Activated T-helper 2 cell treated with anti-CD3 and anti-CD28 coated beads, Interferon-gamma antibody, Interleukin-2, Interleukin-4, amounts not matched to agents 10 μg/mL and 5 μg/mL and 100 μg/mL, durations not matched to agents 14 hours and 24 hours and 36 hours (primary cell): ENCODE measurements around the gene PPP2R2B. TPM values are rescaled to one million over a fixed set of nuclear protein-coding genes. Genes with fewer than 3 reads are reported as not detected.
"Not testable (repeated sequence)": the region's sequence is repeated elsewhere in the genome, so short reads cannot be mapped to it uniquely, and the experiment has no call there.

Experiments used
- DNase-seq: peaks from one replicate; pipeline ENCODE4 v3.0.0; 2021; ENCODE audit warnings: low spot score
- H3K27ac Mint-ChIP-seq: one replicate; pipeline ENCODE4 v1.8.0; 2021; ENCODE audit warnings: mixed read lengths
- H3K27me3 Mint-ChIP-seq: one replicate; pipeline ENCODE4 v1.8.0; 2021; ENCODE audit warnings: low read depth, mixed read lengths
- H3K36me3 Mint-ChIP-seq: one replicate; pipeline ENCODE4 v1.8.0; 2021; ENCODE audit warnings: low read depth, mixed read lengths
- H3K4me1 Mint-ChIP-seq: one replicate; pipeline ENCODE4 v1.8.0; 2021; ENCODE audit warnings: low read depth, mixed read lengths
- H3K4me3 Mint-ChIP-seq: one replicate; pipeline ENCODE4 v1.8.0; 2021; ENCODE audit warnings: low read depth, mild to moderate bottlenecking, moderate library complexity, mixed read lengths
- H3K9me3 Mint-ChIP-seq: one replicate; pipeline ENCODE4 v1.8.0; 2021; ENCODE audit warnings: mixed read lengths
- intact Hi-C: fragments of 100-400 bp; cut with micrococcal nuclease; formaldehyde crosslinking; loops from one replicate; pipeline ENCODE4 v1.15.1; 2023
- total RNA-seq: library from RNA; stranded (reverse); gene quantifications from 2 replicates; pipeline ENCODE4 v1.2.3, GENCODE V29; 2022

Gene PPP2R2B
- total RNA-seq, 1 donor from 2014 or later = 0.34 TPM

DNA sequence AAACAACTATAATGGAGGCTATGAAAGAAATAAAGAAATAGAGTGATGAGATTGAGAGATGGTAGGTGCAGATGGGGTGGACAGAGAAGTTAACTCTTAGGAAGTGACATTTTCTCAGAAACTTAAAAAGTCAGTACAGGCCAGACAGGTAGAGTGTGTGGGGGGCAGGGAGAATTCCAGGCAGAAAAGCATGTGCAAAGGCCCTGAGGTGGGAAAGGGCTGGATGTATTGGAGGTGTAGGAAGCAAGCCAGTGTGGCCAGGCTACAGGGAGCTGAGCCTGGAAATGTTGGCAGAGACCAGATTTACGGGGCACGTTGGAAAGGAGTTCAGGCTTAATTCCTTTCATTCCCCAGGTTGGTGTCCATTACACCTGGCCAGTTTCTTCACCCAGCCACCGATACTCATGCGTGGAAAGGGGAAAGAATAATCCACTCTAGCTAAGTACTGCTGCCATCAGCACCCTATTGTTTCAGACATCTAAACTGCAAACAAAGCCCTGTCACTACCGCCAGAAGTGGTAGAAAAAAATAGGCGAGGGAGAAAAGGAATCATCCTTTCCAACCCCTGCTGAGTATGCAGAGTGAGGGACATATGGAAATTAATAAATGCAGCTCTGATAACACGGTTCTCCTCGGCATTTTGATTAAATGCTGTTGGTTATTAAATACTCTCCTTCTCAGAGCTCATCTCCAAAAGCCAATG lies 245.8 kb downstream of the PPP2R2B start:
- Mint-ChIP-seq H3K27me3 (peaks cover 1% of the 10 kb centered on the region), H3K27ac (no peak overlapping the region), H3K9me3 (no peaks in the 10 kb centered on the region), H3K36me3 (no peaks in the 10 kb centered on the region), H3K4me3 (no peak overlapping the region), H3K4me1 (no peaks in the 10 kb centered on the region)
- DNase-seq = no peak
- intact Hi-C loops = no loop called here

DNA sequence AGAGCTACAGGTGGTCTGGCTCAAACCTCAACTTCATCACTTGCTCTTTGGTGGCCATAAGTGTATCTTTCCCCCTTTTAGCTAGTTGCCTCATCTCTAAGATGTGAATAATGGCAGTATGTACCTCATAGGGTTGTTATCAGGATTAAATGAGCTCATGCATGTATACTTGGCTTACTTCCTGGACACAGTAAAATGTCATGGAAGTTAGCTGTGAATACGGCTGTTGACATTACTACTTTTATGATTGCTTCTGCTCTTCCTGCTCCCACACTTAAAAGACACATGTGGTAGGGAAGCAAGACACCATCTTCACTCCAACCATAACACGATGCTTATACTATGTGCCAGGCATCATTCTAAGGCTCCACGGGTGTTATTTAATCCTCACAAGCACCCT lies 248.1 kb downstream of the PPP2R2B start:
- Mint-ChIP-seq H3K36me3 (no peaks in the 10 kb centered on the region), H3K27ac (no peak overlapping the region)

DNA sequence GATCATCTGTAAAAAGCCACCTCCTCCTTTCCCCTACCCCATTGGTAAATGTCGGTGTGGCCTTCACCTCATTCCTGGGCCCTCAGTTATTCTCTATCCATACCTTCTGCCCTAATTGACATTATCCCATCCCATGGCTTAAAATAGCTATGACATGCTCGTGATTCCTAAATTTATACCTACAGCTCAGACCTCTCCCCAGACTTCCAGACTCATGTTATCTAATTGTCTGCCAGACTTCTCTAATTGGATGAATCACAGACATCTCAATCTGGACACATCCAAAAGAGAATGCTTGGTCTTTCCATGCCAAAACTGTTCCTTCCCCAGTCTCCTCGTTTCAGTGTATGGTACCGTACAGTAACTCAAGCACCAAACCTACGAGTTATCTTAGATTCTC lies 249.6 kb downstream of the PPP2R2B start:
- no peak for DNase-seq
- no peak overlapping the region for H3K4me3 Mint-ChIP-seq
- H3K27ac Mint-ChIP-seq = no peak overlapping the region
- H3K9me3 Mint-ChIP-seq = no peaks in the 10 kb centered on the region
- peaks cover 1% of the 10 kb centered on the region for H3K27me3 Mint-ChIP-seq
- no peaks in the 10 kb centered on the region for H3K36me3 Mint-ChIP-seq
- intact Hi-C loops = no loop called here
- no peaks in the 10 kb centered on the region for H3K4me1 Mint-ChIP-seq

More for the DNA sequence above, 248.1 kb downstream of the PPP2R2B start:
- no peaks in the 10 kb centered on the region for H3K4me1 Mint-ChIP-seq
- H3K9me3 Mint-ChIP-seq = no peaks in the 10 kb centered on the region
- no peak overlapping the region for H3K4me3 Mint-ChIP-seq
- peaks cover 1% of the 10 kb centered on the region for H3K27me3 Mint-ChIP-seq
- DNase-seq = no peak
- intact Hi-C loops = no loop called here

DNA sequence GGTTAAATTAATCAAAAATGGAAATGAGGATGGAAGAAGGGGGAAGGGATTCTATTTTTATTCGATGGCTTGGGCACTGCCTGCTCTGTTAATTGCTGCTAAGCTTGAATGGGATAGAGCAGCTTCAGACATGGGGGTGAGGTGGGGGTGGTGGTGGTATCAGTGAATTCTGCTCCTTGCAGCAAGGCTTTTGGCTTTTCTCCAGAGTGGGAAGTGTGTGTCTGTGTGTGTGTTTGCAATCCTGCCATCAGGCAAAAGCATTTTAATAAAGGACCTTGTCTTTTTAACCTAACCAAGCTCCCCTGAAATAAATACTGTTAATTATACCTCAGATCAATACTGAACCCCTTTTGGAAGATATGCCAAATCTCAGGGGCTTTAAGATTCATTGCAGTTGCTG lies 251.6 kb downstream of the PPP2R2B start:
- H3K4me3 Mint-ChIP-seq = no peak overlapping the region
- no peaks in the 10 kb centered on the region for H3K27me3 Mint-ChIP-seq
- intact Hi-C loops = no loop called here
- H3K4me1 Mint-ChIP-seq = no peaks in the 10 kb centered on the region
- H3K9me3 Mint-ChIP-seq = no peaks in the 10 kb centered on the region
- no peak overlapping the region for H3K27ac Mint-ChIP-seq
- H3K36me3 Mint-ChIP-seq = no peaks in the 10 kb centered on the region
- no peak for DNase-seq

DNA sequence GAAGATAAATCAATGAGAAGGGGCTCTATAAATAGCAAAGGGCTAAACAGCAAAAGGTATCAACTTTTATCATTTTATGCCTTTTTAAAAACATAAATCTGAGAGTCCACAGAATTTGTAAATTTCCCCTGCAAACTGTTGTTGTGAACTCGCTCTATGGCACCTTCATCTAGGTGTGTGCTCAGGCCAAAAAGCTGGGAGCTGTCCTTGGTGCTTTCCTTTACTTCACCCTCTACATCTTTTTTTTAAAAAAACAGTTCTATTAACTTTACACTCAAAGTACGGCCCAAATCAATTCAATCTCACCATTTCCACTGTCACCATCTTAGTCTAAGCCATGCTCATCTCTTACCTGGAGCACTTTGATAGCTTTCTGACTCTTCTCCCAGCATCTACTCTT lies 254.4 kb downstream of the PPP2R2B start:
- no peaks in the 10 kb centered on the region for H3K36me3 Mint-ChIP-seq
- H3K27ac Mint-ChIP-seq = no peak overlapping the region

DNA sequence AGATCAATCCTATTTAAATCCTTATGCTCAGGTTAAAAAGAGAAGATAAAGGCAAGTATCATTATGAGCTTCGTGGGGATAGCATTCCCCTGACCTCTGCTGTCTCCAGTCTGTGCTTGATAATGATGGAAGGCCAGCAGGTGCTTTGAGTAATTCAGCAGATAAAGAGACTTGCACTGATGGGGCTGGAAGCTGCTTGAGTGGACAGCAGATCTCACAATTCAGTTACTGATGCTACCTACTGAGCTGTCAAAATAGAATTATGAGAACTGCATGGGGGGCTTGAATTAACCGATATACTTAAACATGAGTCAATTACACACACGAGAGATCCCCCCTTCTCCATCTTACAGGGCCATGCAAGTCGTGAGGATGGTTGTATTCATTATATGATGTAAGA lies 254.9 kb downstream of the PPP2R2B start:
- no peak for DNase-seq
- intact Hi-C loops = no loop called here
- H3K9me3 Mint-ChIP-seq = no peaks in the 10 kb centered on the region
- H3K27ac Mint-ChIP-seq = no peak overlapping the region
- no peaks in the 10 kb centered on the region for H3K36me3 Mint-ChIP-seq
- no peaks in the 10 kb centered on the region for H3K27me3 Mint-ChIP-seq
- no peak overlapping the region for H3K4me3 Mint-ChIP-seq
- no peaks in the 10 kb centered on the region for H3K4me1 Mint-ChIP-seq

More for the DNA sequence above, 254.4 kb downstream of the PPP2R2B start:
- Mint-ChIP-seq H3K4me1 (no peaks in the 10 kb centered on the region), H3K4me3 (no peak overlapping the region), H3K9me3 (no peaks in the 10 kb centered on the region), H3K27me3 (no peaks in the 10 kb centered on the region)
- intact Hi-C loops = no loop called here
- no peak for DNase-seq

DNA sequence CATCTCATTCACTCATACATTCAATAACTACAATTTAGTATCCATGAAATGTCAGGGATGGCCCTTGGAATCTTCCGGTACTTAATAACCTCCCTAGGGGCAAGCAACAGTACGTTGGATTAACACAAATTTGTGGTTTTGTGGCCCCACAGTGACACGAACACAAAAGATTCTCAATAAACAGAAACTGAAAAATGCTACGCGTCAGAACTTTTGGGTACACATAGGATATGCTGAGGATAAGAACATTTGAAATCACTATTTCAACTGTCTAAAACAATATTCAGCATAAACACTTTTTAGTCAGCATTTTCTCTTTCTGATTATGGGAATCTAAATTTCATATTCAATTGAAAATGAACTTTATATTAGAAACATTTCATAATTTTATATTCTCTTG lies 255.5 kb downstream of the PPP2R2B start:
- Mint-ChIP-seq H3K4me1 (no peaks in the 10 kb centered on the region), H3K36me3 (no peaks in the 10 kb centered on the region), H3K27ac (no peak overlapping the region), H3K27me3 (no peaks in the 10 kb centered on the region), H3K9me3 (no peaks in the 10 kb centered on the region), H3K4me3 (no peak overlapping the region)
- no peak for DNase-seq
- intact Hi-C loops = no loop called here

DNA sequence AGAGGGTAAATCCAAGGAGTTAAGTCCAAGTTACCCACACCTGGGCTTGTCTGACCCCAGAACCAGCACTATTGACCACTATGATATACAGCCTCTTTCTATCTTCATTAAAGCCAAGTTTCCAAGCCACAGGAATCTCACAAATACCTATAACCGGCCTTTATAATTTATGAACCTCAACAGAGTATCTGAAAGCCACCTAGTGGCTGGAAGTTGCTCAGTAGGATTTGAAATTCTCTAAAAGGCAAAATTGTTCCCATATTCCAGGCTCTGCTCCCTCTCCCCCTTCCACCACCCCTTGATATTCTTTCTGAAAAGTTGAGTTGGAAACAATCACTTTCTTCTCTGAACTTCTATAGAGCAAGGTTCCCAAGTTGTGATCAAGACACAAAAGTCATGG lies 256.2 kb downstream of the PPP2R2B start:
- Mint-ChIP-seq H3K4me3 (no peak overlapping the region), H3K36me3 (no peaks in the 10 kb centered on the region), H3K9me3 (no peaks in the 10 kb centered on the region), H3K27ac (no peak overlapping the region), H3K27me3 (no peaks in the 10 kb centered on the region), H3K4me1 (no peaks in the 10 kb centered on the region)
- intact Hi-C loops = no loop called here
- no peak for DNase-seq

DNA sequence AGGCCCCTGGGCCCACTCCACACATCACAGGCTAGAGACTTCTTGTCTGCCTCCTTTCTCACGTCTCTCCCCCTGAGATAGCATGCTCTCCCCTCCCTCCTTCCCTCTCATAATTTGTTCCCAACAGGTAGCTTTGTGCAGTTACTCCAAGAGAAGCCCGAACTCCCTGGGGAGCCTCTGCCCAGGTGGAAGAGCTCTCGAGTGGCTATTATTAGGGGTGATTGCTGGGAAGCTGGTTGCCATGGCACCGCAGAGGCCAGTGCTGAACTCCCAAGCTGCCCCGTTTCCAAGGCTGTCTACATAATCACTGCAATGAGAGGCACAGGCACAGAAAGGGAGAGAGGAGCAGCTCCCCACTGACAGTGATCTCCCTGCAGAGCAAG lies 257.9 kb downstream of the PPP2R2B start:
- no peak overlapping the region for H3K27ac Mint-ChIP-seq
- no peak for DNase-seq
- H3K4me1 Mint-ChIP-seq = no peaks in the 10 kb centered on the region
- no peaks in the 10 kb centered on the region for H3K27me3 Mint-ChIP-seq
- no peak overlapping the region for H3K4me3 Mint-ChIP-seq
- intact Hi-C loops = no loop called here
- no peaks in the 10 kb centered on the region for H3K36me3 Mint-ChIP-seq
- H3K9me3 Mint-ChIP-seq = no peaks in the 10 kb centered on the region

DNA sequence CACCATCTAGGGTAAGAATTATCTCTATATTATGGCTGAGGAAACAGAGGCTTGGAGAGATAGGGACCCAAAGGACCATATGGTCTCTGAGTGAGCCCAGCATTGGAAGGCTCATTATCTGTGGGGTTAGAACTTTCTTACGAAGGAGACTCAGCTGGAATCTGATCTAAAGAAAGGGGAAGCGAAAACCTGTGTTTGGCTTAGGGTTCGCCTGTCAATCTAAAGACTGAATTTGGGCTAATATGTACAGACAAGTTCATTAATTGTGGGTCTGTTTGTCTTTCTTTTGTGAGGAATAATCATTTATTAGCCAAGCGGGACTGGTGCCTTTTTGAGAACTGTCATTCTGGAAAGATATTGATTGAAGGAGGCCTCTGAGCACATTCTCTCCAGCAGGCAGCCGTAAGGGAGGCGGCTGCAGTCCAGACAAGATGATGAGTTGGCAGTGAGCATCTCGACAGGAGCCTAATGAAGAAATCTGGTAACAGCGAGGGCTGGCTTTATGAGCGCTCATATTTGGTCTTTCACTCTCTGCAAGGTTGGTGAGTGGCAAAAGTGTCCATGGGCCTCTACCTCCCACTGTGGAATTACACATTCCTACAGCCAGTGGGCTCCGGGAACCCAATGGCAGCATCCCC lies 258.4 kb downstream of the PPP2R2B start:
- Mint-ChIP-seq H3K27ac (no peak overlapping the region), H3K4me3 (no peak overlapping the region), H3K36me3 (no peaks in the 10 kb centered on the region), H3K4me1 (no peaks in the 10 kb centered on the region), H3K9me3 (no peaks in the 10 kb centered on the region), H3K27me3 (no peaks in the 10 kb centered on the region)
- intact Hi-C loops = no loop called here
- no peak for DNase-seq

DNA sequence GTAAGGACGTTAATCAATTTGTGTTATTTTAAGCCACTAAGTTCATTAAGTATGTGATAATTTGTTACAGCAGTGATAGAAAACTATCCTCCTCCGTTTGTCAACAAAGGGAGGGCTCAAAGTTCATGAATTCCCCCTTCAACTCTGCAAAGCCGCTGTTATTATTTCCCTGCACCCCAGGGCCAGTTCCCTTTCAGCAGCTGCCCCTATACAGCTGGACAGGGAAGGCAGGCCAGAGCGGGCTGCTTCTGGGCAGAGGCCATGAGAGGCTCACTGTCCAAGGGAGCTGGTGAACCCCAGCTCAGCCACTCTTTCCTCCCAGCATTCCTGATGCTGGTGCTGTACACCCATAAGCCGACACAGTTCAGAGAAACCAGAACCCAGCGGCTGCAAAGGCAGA lies 260.1 kb downstream of the PPP2R2B start:
- Mint-ChIP-seq H3K27ac (no peak overlapping the region), H3K36me3 (no peaks in the 10 kb centered on the region), H3K4me3 (no peak overlapping the region), H3K4me1 (no peaks in the 10 kb centered on the region), H3K27me3 (no peaks in the 10 kb centered on the region), H3K9me3 (no peaks in the 10 kb centered on the region)
- DNase-seq = no peak
- intact Hi-C loops = no loop called here

DNA sequence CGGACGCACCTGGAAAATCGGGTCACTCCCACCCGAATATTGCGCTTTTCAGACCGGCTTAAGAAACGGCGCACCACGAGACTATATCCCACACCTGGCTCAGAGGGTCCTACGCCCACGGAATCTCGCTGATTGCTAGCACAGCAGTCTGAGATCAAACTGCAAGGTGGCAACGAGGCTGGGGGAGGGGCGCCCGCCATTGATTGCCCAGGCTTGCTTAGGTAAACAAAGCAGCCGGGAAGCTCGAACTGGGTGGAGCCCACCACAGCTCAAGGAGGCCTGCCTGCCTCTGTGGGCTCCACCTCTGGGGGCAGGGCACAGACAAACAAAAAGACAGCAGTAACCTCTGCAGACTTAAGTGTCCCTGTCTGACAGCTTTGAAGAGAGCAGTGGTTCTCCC lies 268.8 kb downstream of the PPP2R2B start:
- H3K27me3 Mint-ChIP-seq, H3K27ac Mint-ChIP-seq: not testable (repeated sequence)

DNA sequence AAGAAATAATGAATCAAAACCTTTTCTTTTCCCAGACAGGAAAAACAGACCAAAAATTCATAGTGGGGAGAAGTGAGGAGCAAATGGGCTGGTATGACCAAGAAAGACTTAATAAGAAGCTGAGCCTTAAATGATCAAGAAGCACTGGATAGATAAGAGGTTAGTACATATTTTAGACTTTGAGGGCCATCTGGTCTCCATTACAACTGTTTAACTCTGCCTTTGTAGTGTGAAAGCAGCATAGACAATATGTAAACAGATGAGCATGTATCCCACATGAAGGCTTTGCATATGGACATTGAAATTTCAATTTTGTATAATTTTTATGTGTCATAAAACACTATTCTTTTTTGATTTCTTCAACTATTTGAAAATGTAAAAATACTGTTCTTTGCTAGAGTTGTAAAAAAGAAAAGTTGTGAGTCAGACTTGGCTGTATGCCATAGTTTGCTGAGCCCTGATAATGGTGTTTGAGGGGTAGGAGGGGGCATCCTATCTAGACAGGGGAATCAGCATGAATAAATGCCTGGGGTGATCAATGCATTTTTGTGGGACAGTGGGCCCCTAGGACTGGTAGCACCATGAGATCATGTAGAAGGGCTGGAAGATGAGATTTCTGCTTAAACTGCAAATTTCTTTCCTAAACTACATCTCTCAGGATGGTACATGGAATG lies 270.8 kb downstream of the PPP2R2B start:
- DNase-seq = no peak
- H3K9me3 Mint-ChIP-seq = peaks cover 5% of the 10 kb centered on the region
- no peak overlapping the region for H3K27ac Mint-ChIP-seq
- H3K27me3 Mint-ChIP-seq = no peaks in the 10 kb centered on the region
- no peaks in the 10 kb centered on the region for H3K4me1 Mint-ChIP-seq
- no peak overlapping the region for H3K4me3 Mint-ChIP-seq
- no peaks in the 10 kb centered on the region for H3K36me3 Mint-ChIP-seq
- intact Hi-C loops = no loop called here

More for the DNA sequence above, 268.8 kb downstream of the PPP2R2B start:
- H3K9me3 Mint-ChIP-seq, H3K4me3 Mint-ChIP-seq, intact Hi-C loops, H3K4me1 Mint-ChIP-seq, DNase-seq, H3K36me3 Mint-ChIP-seq: not testable (repeated sequence)
